Adrenal gland (tissue), 5 donors: ENCODE data around the gene HSD17B1.

Source experiments
- POLR2A ChIP-seq, 2 donors: fragments of 450-650 bp; IDR thresholded peaks; one replicate each; pipeline ENCODE4 v1.6.1; 2017; ENCODE audit warnings: antibody characterized with exemption in 2 of 2, mild to moderate bottlenecking in 2 of 2, moderate library complexity in 1 of 2
- TF ChIP-seq, protein P1 (sequence below), 6 experiments: fragments of 450-650 bp in 4 of 6; fragments of 200-600 bp in 2 of 6; sonication (generic) in 1 of 6; IDR thresholded peaks; 1 replicate in 5 of 6; 2 replicates in 1 of 6; pipeline versions ENCODE4 v1.5.1 to v1.8.0; 2016 to 2021; ENCODE audit warnings: antibody characterized with exemption in 6 of 6, mild to moderate bottlenecking in 2 of 6, moderate library complexity in 1 of 6
- donor health status: DM: no; HTN: no; CAD: no.

DNA sequence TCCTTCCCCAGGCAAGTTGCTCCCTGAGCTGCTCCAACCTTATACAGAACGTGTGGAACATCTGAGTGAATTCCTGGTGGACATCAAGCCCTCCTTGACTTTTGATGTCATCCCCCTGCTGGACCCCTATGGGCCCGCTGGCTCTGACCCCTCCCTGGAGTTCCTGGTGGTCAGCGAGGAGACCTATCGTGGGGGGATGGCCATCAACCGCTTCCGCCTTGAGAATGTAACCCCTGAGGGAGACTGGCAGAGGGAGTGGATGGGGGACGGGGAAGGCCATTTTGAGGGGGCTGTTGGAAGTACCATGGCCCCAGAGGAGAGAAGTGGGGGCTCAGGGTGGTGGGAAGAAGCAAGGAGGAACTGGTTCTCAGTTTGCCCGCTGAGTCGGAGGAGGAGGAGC is 11.2 kb downstream of the HSD17B1 start:
- TF ChIP-seq, protein P1, sequence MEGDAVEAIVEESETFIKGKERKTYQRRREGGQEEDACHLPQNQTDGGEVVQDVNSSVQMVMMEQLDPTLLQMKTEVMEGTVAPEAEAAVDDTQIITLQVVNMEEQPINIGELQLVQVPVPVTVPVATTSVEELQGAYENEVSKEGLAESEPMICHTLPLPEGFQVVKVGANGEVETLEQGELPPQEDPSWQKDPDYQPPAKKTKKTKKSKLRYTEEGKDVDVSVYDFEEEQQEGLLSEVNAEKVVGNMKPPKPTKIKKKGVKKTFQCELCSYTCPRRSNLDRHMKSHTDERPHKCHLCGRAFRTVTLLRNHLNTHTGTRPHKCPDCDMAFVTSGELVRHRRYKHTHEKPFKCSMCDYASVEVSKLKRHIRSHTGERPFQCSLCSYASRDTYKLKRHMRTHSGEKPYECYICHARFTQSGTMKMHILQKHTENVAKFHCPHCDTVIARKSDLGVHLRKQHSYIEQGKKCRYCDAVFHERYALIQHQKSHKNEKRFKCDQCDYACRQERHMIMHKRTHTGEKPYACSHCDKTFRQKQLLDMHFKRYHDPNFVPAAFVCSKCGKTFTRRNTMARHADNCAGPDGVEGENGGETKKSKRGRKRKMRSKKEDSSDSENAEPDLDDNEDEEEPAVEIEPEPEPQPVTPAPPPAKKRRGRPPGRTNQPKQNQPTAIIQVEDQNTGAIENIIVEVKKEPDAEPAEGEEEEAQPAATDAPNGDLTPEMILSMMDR (IDR thresholded peaks at IDR 0.05), result no peak
- TF ChIP-seq POLR2A (IDR thresholded peaks at IDR 0.05), result no peak
